Gastrocnemius medialis (tissue), 4 donors: ENCODE data around the gene MUSK. TPM values are rescaled to one million over a fixed set of nuclear protein-coding genes. Genes with fewer than 3 reads are reported as not detected.

Source experiments
- ATAC-seq, 2 donors: fragments of 150-250 bp; one replicate each; pipeline ENCODE4 v1.9.1; 2016
- DNase-seq, 2 donors: peaks; one replicate each; pipeline ENCODE4 v3.0.0-alpha.2; 2019
- H3K27ac ChIP-seq, 4 donors: fragments of 200-600 bp; sonication (generic); 1 replicate in 1 of 4; 2 replicates in 3 of 4; pipeline ENCODE4 v1.5.1; 2016 to 2018; ENCODE audit warnings: mild to moderate bottlenecking in 2 of 4, moderate library complexity in 1 of 4
- H3K27me3 ChIP-seq, 3 donors: fragments of 200-600 bp; sonication (generic) in 2 of 3; 1 replicate in 1 of 3; 2 replicates in 2 of 3; pipeline versions ENCODE4 v1.5.1 to v1.6.0; 2016 to 2019; ENCODE audit warnings: mild to moderate bottlenecking in 1 of 3, moderate library complexity in 1 of 3
- H3K36me3 ChIP-seq, 2 donors: fragments of 200-600 bp; sonication (generic) in 1 of 2; one replicate each; pipeline ENCODE4 v1.5.1; 2017 to 2018
- H3K4me1 ChIP-seq, 2 donors: fragments of 200-600 bp; sonication (generic) in 1 of 2; one replicate each; pipeline ENCODE4 v1.5.1; 2016 to 2017; ENCODE audit warnings: mild to moderate bottlenecking in 2 of 2
- H3K4me3 ChIP-seq, 4 donors: fragments of 200-600 bp; sonication (generic) in 3 of 4; 1 replicate in 1 of 4; 2 replicates in 3 of 4; pipeline ENCODE4 v1.5.1; 2016 to 2019; ENCODE audit warnings: mild to moderate bottlenecking in 2 of 4
- H3K9me3 ChIP-seq, 3 donors: fragments of 200-600 bp; sonication (generic) in 2 of 3; 1 replicate in 1 of 3; 2 replicates in 2 of 3; pipeline ENCODE4 v1.5.1; 2016 to 2019
- POLR2A ChIP-seq, 2 donors: fragments of 450-650 bp; IDR thresholded peaks; one replicate each; pipeline ENCODE4 v1.6.1; 2017; ENCODE audit warnings: antibody characterized with exemption in 2 of 2, mild to moderate bottlenecking in 2 of 2, moderate library complexity in 2 of 2
- in situ Hi-C, 4 donors: fragments of 200-750 bp; cut with MboI; loops; one replicate each; pipeline versions ENCODE4 v1.15.0 to v1.8.0; 2017; ENCODE audit warnings: low sequenced_read_pairs in 4 of 4
- intact Hi-C: fragments of 100-400 bp; cut with DNase I; formaldehyde crosslinking; loops from one replicate; pipeline ENCODE4 v1.15.1; 2023; ENCODE audit warnings: low total_unique reads
- total RNA-seq, 4 donors: library from RNA; depleted of rRNA; stranded (reverse); fragments of >200 nt; gene quantifications; one replicate each; pipeline versions ENCODE4 v1.1.0 to v1.2.3, GENCODE V29; 2016
- TF ChIP-seq, protein P1 (sequence below), 5 experiments: fragments of 450-650 bp in 3 of 5; fragments of 200-600 bp in 2 of 5; sonication (generic) in 2 of 5; IDR thresholded peaks in 4 of 5; conservative IDR thresholded peaks in 1 of 5; 1 replicate in 4 of 5; 2 replicates in 1 of 5; pipeline ENCODE4 v1.5.1; 2016 to 2019; ENCODE audit warnings: antibody characterized with exemption in 5 of 5, mild to moderate bottlenecking in 3 of 5, moderate library complexity in 3 of 5

MUSK gene
- total RNA-seq, 4 donors from 2014 or later, result 10.2 to 47.5 (median 27.1) TPM

DNA sequence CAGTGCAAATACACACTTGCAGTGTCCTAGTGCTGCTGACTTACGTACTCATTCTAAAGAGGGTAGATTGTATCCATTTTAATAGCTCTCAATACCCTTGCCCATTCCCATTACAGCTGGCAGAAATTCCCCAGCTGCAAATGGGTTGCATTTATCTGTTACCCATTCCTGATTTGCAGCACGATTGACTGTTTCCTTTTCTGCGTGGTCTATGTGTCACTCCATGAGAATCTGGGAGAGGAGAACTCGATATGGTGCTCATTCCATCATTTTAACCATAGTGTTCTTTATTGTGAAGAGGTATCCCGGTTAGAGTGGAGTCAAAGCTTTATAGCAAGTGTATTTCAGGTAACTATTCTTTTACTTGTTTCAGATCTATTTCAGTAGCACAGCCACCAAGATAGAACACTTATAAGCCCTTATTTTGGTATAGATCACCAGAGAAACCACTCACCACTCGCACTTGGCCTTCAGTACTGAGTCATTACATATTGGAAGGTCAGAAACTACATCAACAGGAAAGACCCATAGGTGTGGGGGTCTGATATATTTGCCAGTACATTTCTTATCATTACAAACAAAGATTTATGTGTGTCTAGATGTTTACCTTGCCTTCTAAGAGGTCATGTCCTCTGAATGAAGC lies 139.5 kb downstream of the MUSK start:
- no peaks in the 10 kb centered on the region for H3K36me3 ChIP-seq
- in situ Hi-C loops, result no loop called here
- H3K27ac ChIP-seq, result no peak overlapping the region
- no peaks in the 10 kb centered on the region for H3K9me3 ChIP-seq
- H3K4me3 ChIP-seq, result no peak overlapping the region
- no peak for DNase-seq
- TF ChIP-seq POLR2A (IDR thresholded peaks at IDR 0.05), result no peak
- TF ChIP-seq, protein P1, sequence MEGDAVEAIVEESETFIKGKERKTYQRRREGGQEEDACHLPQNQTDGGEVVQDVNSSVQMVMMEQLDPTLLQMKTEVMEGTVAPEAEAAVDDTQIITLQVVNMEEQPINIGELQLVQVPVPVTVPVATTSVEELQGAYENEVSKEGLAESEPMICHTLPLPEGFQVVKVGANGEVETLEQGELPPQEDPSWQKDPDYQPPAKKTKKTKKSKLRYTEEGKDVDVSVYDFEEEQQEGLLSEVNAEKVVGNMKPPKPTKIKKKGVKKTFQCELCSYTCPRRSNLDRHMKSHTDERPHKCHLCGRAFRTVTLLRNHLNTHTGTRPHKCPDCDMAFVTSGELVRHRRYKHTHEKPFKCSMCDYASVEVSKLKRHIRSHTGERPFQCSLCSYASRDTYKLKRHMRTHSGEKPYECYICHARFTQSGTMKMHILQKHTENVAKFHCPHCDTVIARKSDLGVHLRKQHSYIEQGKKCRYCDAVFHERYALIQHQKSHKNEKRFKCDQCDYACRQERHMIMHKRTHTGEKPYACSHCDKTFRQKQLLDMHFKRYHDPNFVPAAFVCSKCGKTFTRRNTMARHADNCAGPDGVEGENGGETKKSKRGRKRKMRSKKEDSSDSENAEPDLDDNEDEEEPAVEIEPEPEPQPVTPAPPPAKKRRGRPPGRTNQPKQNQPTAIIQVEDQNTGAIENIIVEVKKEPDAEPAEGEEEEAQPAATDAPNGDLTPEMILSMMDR (IDR thresholded peaks at IDR 0.05 in 4 of 5, conservative IDR thresholded peaks at IDR 0.05 in 1 of 5), result no peak
- ATAC-seq, result no peak
- intact Hi-C loops, result no loop called here
- no peaks in the 10 kb centered on the region for H3K4me1 ChIP-seq
- no peaks in the 10 kb centered on the region for H3K27me3 ChIP-seq

DNA sequence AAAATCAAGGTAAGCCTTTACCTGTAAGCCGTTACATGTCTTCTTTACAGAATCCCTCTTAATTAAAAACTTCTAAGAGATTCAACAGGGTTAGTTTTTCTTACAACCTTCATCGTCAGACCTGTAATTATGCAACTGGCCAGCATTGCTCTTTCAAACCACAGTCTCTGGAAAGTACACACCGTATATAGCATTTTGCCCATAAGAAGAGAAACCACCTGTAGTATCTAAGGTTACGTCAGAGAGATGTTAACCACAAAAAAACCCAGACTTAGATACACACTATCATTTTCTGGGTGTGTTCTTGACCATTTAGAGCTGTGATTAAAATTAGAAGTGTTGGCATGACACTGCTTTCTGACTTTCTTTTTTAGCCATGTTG lies 140.0 kb downstream of the MUSK start:
- Histone ChIP-seq H3K9me3 (no peaks in the 10 kb centered on the region), H3K27me3 (no peaks in the 10 kb centered on the region), H3K36me3 (no peaks in the 10 kb centered on the region), H3K4me3 (no peak overlapping the region), H3K27ac (no peak overlapping the region), H3K4me1 (no peaks in the 10 kb centered on the region)
- ATAC-seq (no peak), DNase-seq (no peak)
- intact Hi-C loops (no loop called here), in situ Hi-C loops (no loop called here)
- TF ChIP-seq, protein P1 (IDR thresholded peaks at IDR 0.05 in 4 of 5, conservative IDR thresholded peaks at IDR 0.05 in 1 of 5), result no peak
- no peak for TF ChIP-seq POLR2A (IDR thresholded peaks at IDR 0.05)

DNA sequence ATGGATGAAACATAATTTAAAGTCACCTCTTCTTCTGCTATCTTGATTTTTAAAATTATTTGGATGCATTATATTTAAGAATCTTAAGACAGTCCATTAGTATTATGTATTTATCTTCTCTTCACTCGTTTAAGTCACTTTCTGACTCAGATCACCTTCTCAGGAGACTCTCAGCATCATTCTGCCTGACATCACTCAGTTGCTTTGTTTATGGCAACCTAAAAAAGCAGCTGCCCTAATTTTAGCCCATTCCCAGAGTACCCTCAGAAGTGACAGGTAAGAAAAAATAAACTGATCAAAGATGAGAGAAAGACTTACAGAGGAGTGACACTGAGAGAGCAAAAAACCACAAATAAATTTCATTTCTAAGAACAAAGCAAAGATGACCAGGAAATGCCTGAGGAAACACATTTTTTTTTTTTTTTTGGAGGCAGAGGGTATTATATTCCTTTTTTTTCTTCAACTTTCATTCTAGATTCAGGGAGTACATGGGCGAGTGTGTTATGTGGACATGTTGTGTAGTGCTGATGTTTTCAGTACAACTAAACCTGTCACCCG lies 140.5 kb downstream of the MUSK start:
- intact Hi-C loops (no loop called here), in situ Hi-C loops (no loop called here)
- no peak for ATAC-seq

GRCh38 chr9:110810262-110810976 lies 141.8 kb downstream of the MUSK start:
- no peak for DNase-seq
- no peak for ATAC-seq
- no peaks in the 10 kb centered on the region for H3K9me3 ChIP-seq
- H3K36me3 ChIP-seq, result no peaks in the 10 kb centered on the region
- no peaks in the 10 kb centered on the region for H3K4me1 ChIP-seq
- intact Hi-C loops, result no loop called here
- no peaks in the 10 kb centered on the region for H3K27me3 ChIP-seq
- no peak overlapping the region for H3K4me3 ChIP-seq
- no peak for TF ChIP-seq POLR2A (IDR thresholded peaks at IDR 0.05)
- TF ChIP-seq, protein P1 (IDR thresholded peaks at IDR 0.05 in 4 of 5, conservative IDR thresholded peaks at IDR 0.05 in 1 of 5), result no peak
- no peak overlapping the region for H3K27ac ChIP-seq
- in situ Hi-C loops, result no loop called here

More for the DNA sequence above, 140.5 kb downstream of the MUSK start:
- no peaks in the 10 kb centered on the region for H3K9me3 ChIP-seq
- no peaks in the 10 kb centered on the region for H3K27me3 ChIP-seq
- H3K4me1 ChIP-seq, result no peaks in the 10 kb centered on the region
- H3K36me3 ChIP-seq, result no peaks in the 10 kb centered on the region
- H3K27ac ChIP-seq, result no peak overlapping the region
- TF ChIP-seq POLR2A (IDR thresholded peaks at IDR 0.05), result no peak
- TF ChIP-seq, protein P1 (IDR thresholded peaks at IDR 0.05 in 4 of 5, conservative IDR thresholded peaks at IDR 0.05 in 1 of 5), result no peak
- no peak overlapping the region for H3K4me3 ChIP-seq
- no peak for DNase-seq
